Measurements from ENCODE around the gene TMEM250.

The TMEM250 gene

GRCh38 chr9:136118320-136119060 lies at the start of gene TMEM250:
Gene TMEM250, minus strand, starts transcription at chr9:136118875. Its CDS starts 1,975 bp downstream, at chr9:136116900.
- ChIA-PET POLR2A (ENCODE audit: low non-redundant PET) (interaction anchor here (0.8 to 2.3 kb wide), 5 partner anchors 10 to 66 kb away, joined by 3 to 12 read pairs (median 5); partner anchors contain the start of gene NACC2), CTCF (interaction anchor here (0.6 to 2.3 kb wide), 7 partner anchors 9 to 1997 kb away, joined by 3 to 9 read pairs (median 5); partner anchors contain the start of gene NACC2)
- DNase-seq (ENCODE audit: low spot score), result peak; percentile 99
- peak; percentile 29 for TF ChIP-seq CTCF (conservative IDR thresholded peaks at IDR 0.05; ENCODE audit: low read depth)
- peak within 1 kb of the TSS; percentile 97 for H3K27ac ChIP-seq

- CTCF ChIA-PET, result interaction anchor here (0.6 to 0.7 kb wide), 3 partner anchors 178 to 222 kb away, joined by 3 to 7 read pairs (median 3); no protein-coding TSS in a partner anchor
Measured at GRCh38 chr9:136163248-136163850, 44.7 kb upstream of the TMEM250 start.

GRCh38 chr9:136160995-136161610 lies 42.4 kb upstream of the TMEM250 start:
- H3K27ac ChIP-seq, result no peak overlapping the region
- TF ChIP-seq CTCF (conservative IDR thresholded peaks at IDR 0.05; ENCODE audit: low read depth), result no peak
- ChIA-PET POLR2A (ENCODE audit: low non-redundant PET) (no interaction called here), CTCF (interaction anchor here (0.5 to 0.6 kb wide), 2 partner anchors 55 to 115 kb away, joined by 3 to 5 read pairs; no protein-coding TSS in a partner anchor)
- DNase-seq (ENCODE audit: low spot score), result no peak

More at GRCh38 chr9:136163248-136163850, 44.7 kb upstream of the TMEM250 start:
- no peak for DNase-seq (ENCODE audit: low spot score)
- TF ChIP-seq CTCF (conservative IDR thresholded peaks at IDR 0.05; ENCODE audit: low read depth), result no peak
- POLR2A ChIA-PET (ENCODE audit: low non-redundant PET), result no interaction called here
- H3K27ac ChIP-seq, result no peak overlapping the region

GRCh38 chr9:136160381-136160841 lies 41.7 kb upstream of the TMEM250 start:
- H3K27ac ChIP-seq, result no peak overlapping the region
- no peak for TF ChIP-seq CTCF (conservative IDR thresholded peaks at IDR 0.05; ENCODE audit: low read depth)
- ChIA-PET CTCF (interaction anchor here (0.5 to 1.1 kb wide), 2 partner anchors 12 to 116 kb away, joined by 3 to 5 read pairs; no protein-coding TSS in a partner anchor), POLR2A (ENCODE audit: low non-redundant PET) (no interaction called here)
- no peak for DNase-seq (ENCODE audit: low spot score)

GRCh38 chr9:136159851-136160250 lies 41.2 kb upstream of the TMEM250 start:
- POLR2A ChIA-PET (ENCODE audit: low non-redundant PET), result no interaction called here
- CTCF ChIA-PET, result interaction anchor here (1.1 kb wide), 2 partner anchors 11 to 124 kb away, joined by 3 read pairs; no protein-coding TSS in a partner anchor

More at GRCh38 chr9:136159851-136160250, 41.2 kb upstream of the TMEM250 start:
- no peak overlapping the region for H3K27ac ChIP-seq
- no peak for TF ChIP-seq CTCF (conservative IDR thresholded peaks at IDR 0.05; ENCODE audit: low read depth)
- no peak for DNase-seq (ENCODE audit: low spot score)
